ENCODE data around the gene HP1BP3. TPM values are rescaled to one million over a fixed set of nuclear protein-coding genes. Genes with fewer than 3 reads are reported as not detected.

Gene HP1BP3
- total RNA-seq, 4 donors from 2014 or later: 73.9 to 121 (median 108) TPM

DNA sequence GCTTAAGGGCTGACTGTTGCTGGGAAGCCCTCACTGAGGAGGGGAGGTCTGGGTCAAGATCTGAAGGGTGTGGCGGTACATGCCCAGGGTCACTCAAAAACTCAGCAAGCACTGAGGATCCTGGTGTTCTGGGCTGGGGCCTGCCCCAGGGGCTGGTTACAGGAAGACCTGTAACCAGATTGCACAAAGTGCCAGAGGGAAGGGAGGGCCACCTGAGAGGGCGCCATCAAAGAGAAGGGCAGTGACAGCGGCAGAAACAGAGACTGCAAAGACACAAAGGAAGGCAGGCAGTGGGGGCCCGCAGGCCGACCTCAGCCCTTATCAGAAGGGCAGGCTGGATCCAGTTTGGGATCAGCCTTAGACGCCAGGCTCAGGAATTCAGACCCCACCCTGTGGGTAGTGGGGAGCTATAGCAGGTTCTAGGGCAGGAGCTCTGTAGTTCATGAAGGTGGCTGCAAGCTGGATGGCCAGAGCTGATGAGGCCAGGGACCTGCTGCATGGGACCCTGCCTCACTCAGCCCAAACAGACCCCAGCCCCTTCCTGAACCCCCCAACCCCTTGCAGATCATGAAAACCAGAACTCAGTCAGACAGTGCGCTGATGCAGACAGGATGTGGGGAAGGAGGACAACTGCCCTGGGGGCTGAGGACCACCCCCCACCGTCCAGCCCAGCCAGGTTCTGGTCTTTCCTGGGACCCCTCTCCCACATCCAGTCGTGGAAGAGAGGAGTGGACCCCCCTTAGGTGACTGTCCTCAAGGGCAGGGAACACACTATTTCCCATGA, 58.5 kb downstream of the HP1BP3 start:
- in situ Hi-C loops (cut with MboI; ENCODE audit: low sequenced_read_pairs in 4 of 4) (no loop called here), intact Hi-C loops (cut with DNase I; ENCODE audit: low total_unique reads) (no loop called here)
- no peak overlapping the region for H3K4me3 ChIP-seq
- no peak overlapping the region for H3K27ac ChIP-seq
- H3K27me3 ChIP-seq: peaks cover 0 to 13% (median 7%) of the 10 kb centered on the region in 3 donors
- no peaks in the 10 kb centered on the region for H3K9me3 ChIP-seq
- no peaks in the 10 kb centered on the region for H3K36me3 ChIP-seq
- H3K4me1 ChIP-seq: peaks cover 8 to 14% of the 10 kb centered on the region in 2 donors
- TF ChIP-seq, protein P1, sequence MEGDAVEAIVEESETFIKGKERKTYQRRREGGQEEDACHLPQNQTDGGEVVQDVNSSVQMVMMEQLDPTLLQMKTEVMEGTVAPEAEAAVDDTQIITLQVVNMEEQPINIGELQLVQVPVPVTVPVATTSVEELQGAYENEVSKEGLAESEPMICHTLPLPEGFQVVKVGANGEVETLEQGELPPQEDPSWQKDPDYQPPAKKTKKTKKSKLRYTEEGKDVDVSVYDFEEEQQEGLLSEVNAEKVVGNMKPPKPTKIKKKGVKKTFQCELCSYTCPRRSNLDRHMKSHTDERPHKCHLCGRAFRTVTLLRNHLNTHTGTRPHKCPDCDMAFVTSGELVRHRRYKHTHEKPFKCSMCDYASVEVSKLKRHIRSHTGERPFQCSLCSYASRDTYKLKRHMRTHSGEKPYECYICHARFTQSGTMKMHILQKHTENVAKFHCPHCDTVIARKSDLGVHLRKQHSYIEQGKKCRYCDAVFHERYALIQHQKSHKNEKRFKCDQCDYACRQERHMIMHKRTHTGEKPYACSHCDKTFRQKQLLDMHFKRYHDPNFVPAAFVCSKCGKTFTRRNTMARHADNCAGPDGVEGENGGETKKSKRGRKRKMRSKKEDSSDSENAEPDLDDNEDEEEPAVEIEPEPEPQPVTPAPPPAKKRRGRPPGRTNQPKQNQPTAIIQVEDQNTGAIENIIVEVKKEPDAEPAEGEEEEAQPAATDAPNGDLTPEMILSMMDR (IDR thresholded peaks at IDR 0.05 in 4 of 5, conservative IDR thresholded peaks at IDR 0.05 in 1 of 5): no peak
- TF ChIP-seq POLR2A (IDR thresholded peaks at IDR 0.05): no peak
- DNase-seq (no peak), ATAC-seq (no peak)

DNA sequence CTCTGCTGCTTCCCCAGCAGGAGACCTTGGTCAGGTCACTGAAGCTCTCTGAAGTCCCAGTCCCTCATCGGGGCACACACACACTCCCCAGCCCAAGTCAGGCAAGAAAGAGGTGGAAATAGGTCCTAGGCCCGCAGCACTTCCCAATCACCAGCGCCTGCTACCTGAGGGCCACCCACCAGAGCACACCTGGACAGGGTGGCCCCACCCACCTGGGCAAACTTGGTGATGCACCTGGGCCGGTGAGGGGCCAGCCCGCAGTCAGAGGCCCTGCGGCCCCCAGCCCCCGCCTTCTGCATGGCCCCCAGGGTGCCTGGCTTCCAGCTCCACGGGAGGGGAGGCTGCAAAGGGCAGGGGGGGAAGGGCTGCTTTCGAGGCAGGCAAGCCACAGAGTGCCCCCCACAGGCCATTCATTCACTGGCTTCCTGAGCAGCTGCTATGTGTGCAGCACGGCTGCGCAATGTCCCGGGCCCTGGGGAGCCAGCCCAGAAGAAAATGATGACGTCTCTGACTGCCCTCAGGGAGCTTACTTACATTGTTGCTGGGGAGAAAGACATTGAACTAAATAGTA, 59.3 kb downstream of the HP1BP3 start:
- no peak for ATAC-seq
- Histone ChIP-seq H3K36me3 (no peaks in the 10 kb centered on the region), H3K27ac (no peak overlapping the region), H3K27me3 (peaks cover 0 to 13% (median 7%) of the 10 kb centered on the region in 3 donors), H3K4me1 (peaks cover 6 to 7% of the 10 kb centered on the region in 2 donors), H3K9me3 (no peaks in the 10 kb centered on the region), H3K4me3 (no peak overlapping the region)
- in situ Hi-C loops (cut with MboI; ENCODE audit: low sequenced_read_pairs in 4 of 4): no loop called here
- TF ChIP-seq POLR2A (IDR thresholded peaks at IDR 0.05): no peak
- TF ChIP-seq, protein P1 (IDR thresholded peaks at IDR 0.05 in 4 of 5, conservative IDR thresholded peaks at IDR 0.05 in 1 of 5): no peak
- intact Hi-C loops (cut with DNase I; ENCODE audit: low total_unique reads): no loop called here
- DNase-seq: no peak

DNA sequence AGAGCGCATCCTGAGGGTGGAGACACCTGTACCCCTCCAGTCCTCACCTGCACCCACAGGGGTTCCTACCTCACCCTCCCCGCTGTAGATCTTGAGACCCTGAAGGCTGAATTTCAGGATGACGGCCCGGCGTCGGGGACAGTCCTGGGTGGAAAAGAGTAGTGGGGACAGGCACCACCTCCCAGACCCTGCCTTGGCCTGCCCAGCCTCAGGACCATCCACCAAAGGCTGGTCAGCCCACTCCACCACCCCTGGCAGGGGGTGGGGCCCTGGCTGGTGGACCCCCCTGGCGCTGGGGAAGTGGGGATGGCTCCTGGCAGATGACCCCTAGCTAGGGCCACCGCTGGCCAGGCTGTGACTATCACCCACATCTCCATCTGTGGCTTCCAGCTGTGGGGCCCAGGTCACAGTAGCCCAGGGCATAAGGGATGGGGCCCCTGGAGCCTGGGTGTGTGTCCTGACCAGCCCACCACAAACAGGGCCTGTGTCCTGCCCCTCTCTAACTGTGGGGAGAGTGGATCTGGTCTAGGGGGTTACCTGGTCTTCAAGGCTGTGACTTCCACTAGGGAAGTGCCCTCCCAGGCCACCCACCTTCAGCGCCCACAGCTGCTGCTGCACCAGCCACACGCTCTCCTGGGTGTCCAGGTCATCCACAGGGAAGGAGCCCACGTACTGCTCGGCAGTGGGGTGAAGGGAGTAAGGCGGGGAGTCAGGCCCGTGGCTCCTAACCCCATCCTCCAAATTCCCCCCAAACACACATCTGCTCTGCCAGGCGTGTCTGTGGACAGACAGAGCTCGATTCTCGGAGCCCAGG, 60.0 kb downstream of the HP1BP3 start:
- peaks cover 0 to under 1% of the 10 kb centered on the region in 2 donors for H3K4me1 ChIP-seq
- DNase-seq (no peak), ATAC-seq (no peak)
- H3K9me3 ChIP-seq: no peaks in the 10 kb centered on the region
- H3K4me3 ChIP-seq: no peak overlapping the region
- intact Hi-C loops (cut with DNase I; ENCODE audit: low total_unique reads) (no loop called here), in situ Hi-C loops (cut with MboI; ENCODE audit: low sequenced_read_pairs in 4 of 4) (no loop called here)
- peaks cover 0 to 8% (median 7%) of the 10 kb centered on the region in 3 donors for H3K27me3 ChIP-seq
- no peak overlapping the region for H3K27ac ChIP-seq
- H3K36me3 ChIP-seq: no peaks in the 10 kb centered on the region
- TF ChIP-seq POLR2A (IDR thresholded peaks at IDR 0.05): no peak
- TF ChIP-seq, protein P1 (IDR thresholded peaks at IDR 0.05 in 4 of 5, conservative IDR thresholded peaks at IDR 0.05 in 1 of 5): no peak

- no peak for ATAC-seq
- Histone ChIP-seq H3K27ac (no peak overlapping the region), H3K9me3 (no peaks in the 10 kb centered on the region), H3K36me3 (no peaks in the 10 kb centered on the region), H3K4me3 (no peak overlapping the region), H3K27me3 (peaks cover 0 to 6% (median 3%) of the 10 kb centered on the region in 3 donors), H3K4me1 (no peaks in the 10 kb centered on the region)
- no peak for TF ChIP-seq POLR2A (IDR thresholded peaks at IDR 0.05)
- TF ChIP-seq, protein P1 (IDR thresholded peaks at IDR 0.05 in 4 of 5, conservative IDR thresholded peaks at IDR 0.05 in 1 of 5): no peak
- in situ Hi-C loops (cut with MboI; ENCODE audit: low sequenced_read_pairs in 4 of 4) (no loop called here), intact Hi-C loops (cut with DNase I; ENCODE audit: low total_unique reads) (no loop called here)
- DNase-seq: no peak
Measured at GRCh38 chr1:20726118-20726911, 60.8 kb downstream of the HP1BP3 start.

Data from gastrocnemius medialis (tissue), 4 donors.